Measurements from ENCODE around the gene MSI2.

Gene MSI2

GRCh38 chr17:57365420-57365819 is 109.1 kb downstream of the MSI2 start:
- no peak for TF ChIP-seq TSHZ2 (CRISPR knock-in tag; IDR thresholded peaks at IDR 0.05)
- TF ChIP-seq GLIS3 (CRISPR knock-in tag; IDR thresholded peaks at IDR 0.05) = no peak
- TF ChIP-seq CSDC2 (CRISPR knock-in tag; IDR thresholded peaks at IDR 0.05) = no peak
- no peak for TF ChIP-seq OSR1 (CRISPR knock-in tag; IDR thresholded peaks at IDR 0.05)
- TF ChIP-seq ZNF565 (CRISPR knock-in tag; conservative IDR thresholded peaks at IDR 0.05; ENCODE audit: low read depth) = no peak
- no peak for TF ChIP-seq ISL1 (CRISPR knock-in tag; IDR thresholded peaks at IDR 0.05)
- no peak for TF ChIP-seq PATZ1 (CRISPR knock-in tag; IDR thresholded peaks at IDR 0.05; ENCODE audit: borderline replicate concordance)
- TF ChIP-seq RARB (CRISPR knock-in tag; IDR thresholded peaks at IDR 0.05) = no peak
- TF ChIP-seq ZNF70 (CRISPR knock-in tag; IDR thresholded peaks at IDR 0.05) = no peak
- no peak for TF ChIP-seq ZFP30 (CRISPR knock-in tag; IDR thresholded peaks at IDR 0.05)
- no peak for TF ChIP-seq TOX (CRISPR knock-in tag; IDR thresholded peaks at IDR 0.05; ENCODE audit: borderline replicate concordance)
- no peak for TF ChIP-seq TCF4 (CRISPR knock-in tag; IDR thresholded peaks at IDR 0.05; ENCODE audit: borderline replicate concordance)
- no peak for TF ChIP-seq SNAI2 (CRISPR knock-in tag; IDR thresholded peaks at IDR 0.05)
- no peak for TF ChIP-seq POU6F1 (CRISPR knock-in tag; IDR thresholded peaks at IDR 0.05; ENCODE audit: borderline replicate concordance, low read depth)
- no peak for TF ChIP-seq ARNTL (CRISPR knock-in tag; IDR thresholded peaks at IDR 0.05; ENCODE audit: borderline replicate concordance, low read depth)
- no peak for ATAC-seq

- TF ChIP-seq TCF4 (CRISPR knock-in tag; IDR thresholded peaks at IDR 0.05; ENCODE audit: borderline replicate concordance) (no peak), SNAI2 (CRISPR knock-in tag; IDR thresholded peaks at IDR 0.05) (no peak), ZNF8 (CRISPR knock-in tag; IDR thresholded peaks at IDR 0.05) (no peak), CSDC2 (CRISPR knock-in tag; IDR thresholded peaks at IDR 0.05) (no peak), ZNF565 (CRISPR knock-in tag; conservative IDR thresholded peaks at IDR 0.05; ENCODE audit: low read depth) (no peak), ZFP30 (CRISPR knock-in tag; IDR thresholded peaks at IDR 0.05) (no peak), POU6F1 (CRISPR knock-in tag; IDR thresholded peaks at IDR 0.05; ENCODE audit: borderline replicate concordance, low read depth) (no peak), ZC3H10 (CRISPR knock-in tag; IDR thresholded peaks at IDR 0.05) (no peak), OSR1 (CRISPR knock-in tag; IDR thresholded peaks at IDR 0.05) (no peak), PPARA (CRISPR knock-in tag; IDR thresholded peaks at IDR 0.05; ENCODE audit: borderline replicate concordance) (no peak), TSHZ2 (CRISPR knock-in tag; IDR thresholded peaks at IDR 0.05) (no peak), ARNTL (CRISPR knock-in tag; IDR thresholded peaks at IDR 0.05; ENCODE audit: borderline replicate concordance, low read depth) (no peak), CREB5 (CRISPR knock-in tag; IDR thresholded peaks at IDR 0.05; ENCODE audit: low read depth) (no peak), TOX (CRISPR knock-in tag; IDR thresholded peaks at IDR 0.05; ENCODE audit: borderline replicate concordance) (no peak), PATZ1 (CRISPR knock-in tag; IDR thresholded peaks at IDR 0.05; ENCODE audit: borderline replicate concordance) (no peak), ZNF70 (CRISPR knock-in tag; IDR thresholded peaks at IDR 0.05) (no peak)
- ATAC-seq = no peak
Observed at GRCh38 chr17:57366177-57366557, 109.8 kb downstream of the MSI2 start.
